HepG2 (cell line): Measurements from ENCODE around the gene GZF1. TPM values are rescaled to one million over a fixed set of nuclear protein-coding genes. Genes with fewer than 3 reads are reported as not detected.
A peak's percentile ranks its signal among the peaks of the same experiment; 100 is the strongest.

ENCODE experiments used
- EHMT2 ChIP-seq: fragments of 200-600 bp; sonication (generic); IDR thresholded peaks from 2 replicates; pipeline ENCODE4 v1.7.0; 2017; ENCODE audit warnings: antibody characterized with exemption, low read depth, low read length, borderline replicate concordance
- FIP1L1 ChIP-seq: fragments of 200-400 bp; formaldehyde crosslinking; IDR thresholded peaks from 2 replicates; pipeline ENCODE4 v1.6.1; 2018; ENCODE audit warnings: low read depth, mild to moderate bottlenecking, low read length, moderate library complexity, borderline replicate concordance; ENCODE audit not compliant: insufficient read depth
- JUND ChIP-seq: sonication (generic); formaldehyde crosslinking; IDR thresholded peaks from 2 replicates; pipeline ENCODE4 v1.8.0; 2022; ENCODE audit warnings: mild to moderate bottlenecking, missing genetic modification reagents
- MATR3 ChIP-seq: sonication (generic); formaldehyde crosslinking; IDR thresholded peaks from 2 replicates; pipeline ENCODE4 v1.4.0; 2020; ENCODE audit warnings: missing genetic modification reagents
- PAWR ChIP-seq: sonication (generic); formaldehyde crosslinking; IDR thresholded peaks from 2 replicates; pipeline ENCODE4 v1.4.0; 2020; ENCODE audit warnings: missing genetic modification reagents, mild to moderate bottlenecking, borderline replicate concordance
- PCBP2 ChIP-seq: fragments of 200-400 bp; formaldehyde crosslinking; optimal IDR thresholded peaks from 2 replicates; pipeline ENCODE3; 2018; ENCODE audit warnings: low read length, low read depth; ENCODE audit not compliant: poor library complexity, severe bottlenecking
- ZGPAT ChIP-seq: IDR thresholded peaks from 2 replicates; pipeline ENCODE4 v1.6.1; 2016; ENCODE audit warnings: mild to moderate bottlenecking
- ZKSCAN1 ChIP-seq: fragments of 150-350 bp; IDR thresholded peaks from 2 replicates; pipeline ENCODE4 v1.6.1; 2014; ENCODE audit warnings: low read length
- ZKSCAN5 ChIP-seq: sonication (generic); formaldehyde crosslinking; IDR thresholded peaks from 2 replicates; pipeline ENCODE4 v1.5.1; 2020; ENCODE audit warnings: mild to moderate bottlenecking, missing genetic modification reagents
- ZNF20 ChIP-seq: sonication (generic); formaldehyde crosslinking; IDR thresholded peaks from 2 replicates; pipeline ENCODE4 v1.4.0; 2020; ENCODE audit warnings: mild to moderate bottlenecking, moderate library complexity, missing genetic modification reagents
- ZNF235 ChIP-seq: sonication (generic); formaldehyde crosslinking; IDR thresholded peaks from 2 replicates; pipeline ENCODE4 v1.8.1; 2023; ENCODE audit warnings: mild to moderate bottlenecking, missing genetic modification reagents, borderline replicate concordance
- ZNF256 ChIP-seq: sonication (generic); formaldehyde crosslinking; conservative IDR thresholded peaks from 2 replicates; pipeline ENCODE4 v1.4.0; 2020; ENCODE audit warnings: missing genetic modification reagents
- ZNF451 ChIP-seq: sonication (generic); formaldehyde crosslinking; IDR thresholded peaks from 2 replicates; pipeline ENCODE4 v1.5.0; 2020; ENCODE audit warnings: mild to moderate bottlenecking, missing genetic modification reagents
- ZNF558 ChIP-seq: sonication (generic); formaldehyde crosslinking; IDR thresholded peaks from 2 replicates; pipeline ENCODE4 v1.9.0; 2022; ENCODE audit warnings: mild to moderate bottlenecking, missing genetic modification reagents, borderline replicate concordance
- ZNF713 ChIP-seq: sonication (generic); formaldehyde crosslinking; IDR thresholded peaks from 2 replicates; pipeline ENCODE4 v1.4.0; 2020; ENCODE audit warnings: mild to moderate bottlenecking, missing genetic modification reagents
- ZNF891 ChIP-seq: sonication (generic); formaldehyde crosslinking; IDR thresholded peaks from 2 replicates; pipeline ENCODE4 v1.5.0; 2020; ENCODE audit warnings: mild to moderate bottlenecking, missing genetic modification reagents
- polyA plus RNA-seq, 8 experiments: library from polyadenylated mRNA; depleted of rRNA in 3 of 8; stranded (reverse) in 7 of 8; unstranded in 1 of 8; fragments of >200 nt; fragmentation: Illumina TruSeq in 4 of 8; extraction: Trizol in 4 of 8; gene quantifications; 2 replicates each; pipeline versions ENCODE4 v1.2.1 to v1.2.3, GENCODE V29; 2011 to 2016; ENCODE audit warnings: low read depth in 4 of 8, missing spikeins in 1 of 8, mixed read lengths in 1 of 8; ENCODE audit not compliant: insufficient read depth in 1 of 8
- total RNA-seq, 5 experiments: library from RNA; depleted of rRNA; stranded (reverse); fragments of >200 nt; fragmentation: Illumina TruSeq; extraction: Trizol; gene quantifications; 2 replicates each; pipeline ENCODE4 v1.2.3, GENCODE V29; 2016; ENCODE audit warnings: low read depth in 1 of 5
- TF ChIP-seq, protein P1 (sequence below): sonication (generic); formaldehyde crosslinking; IDR thresholded peaks from 2 replicates; pipeline ENCODE4 v1.5.0; 2020; ENCODE audit warnings: mild to moderate bottlenecking, missing genetic modification reagents, borderline replicate concordance
- TF ChIP-seq, protein P2 (sequence below): sonication (generic); formaldehyde crosslinking; IDR thresholded peaks from 2 replicates; pipeline ENCODE4 v1.4.0; 2020; ENCODE audit warnings: missing genetic modification reagents; ENCODE audit errors: not compliant biosample characterization
- TF ChIP-seq, protein P3 (sequence below), 2 experiments: sonication (generic) in 1 of 2; formaldehyde crosslinking in 1 of 2; IDR thresholded peaks; 2 replicates each; pipeline versions ENCODE4 v1.4.0 to v1.6.1; 2018 to 2020; ENCODE audit warnings: missing genetic modification reagents in 2 of 2, borderline replicate concordance in 1 of 2, low read depth in 1 of 2, mild to moderate bottlenecking in 1 of 2, missing biosample characterization in 1 of 2
- TF ChIP-seq, protein P4 (sequence below): sonication (generic); formaldehyde crosslinking; IDR thresholded peaks from 2 replicates; pipeline ENCODE4 v1.8.1; 2023; ENCODE audit warnings: missing genetic modification reagents, mild to moderate bottlenecking, borderline replicate concordance

The GZF1 gene
- total and polyA plus RNA-seq, 2 of the 13 experiments (the other 11 are each of a cell fraction or from before 2014, with no cell fraction given), result 16.9 to 26.0 TPM

- TF ChIP-seq, protein P1, sequence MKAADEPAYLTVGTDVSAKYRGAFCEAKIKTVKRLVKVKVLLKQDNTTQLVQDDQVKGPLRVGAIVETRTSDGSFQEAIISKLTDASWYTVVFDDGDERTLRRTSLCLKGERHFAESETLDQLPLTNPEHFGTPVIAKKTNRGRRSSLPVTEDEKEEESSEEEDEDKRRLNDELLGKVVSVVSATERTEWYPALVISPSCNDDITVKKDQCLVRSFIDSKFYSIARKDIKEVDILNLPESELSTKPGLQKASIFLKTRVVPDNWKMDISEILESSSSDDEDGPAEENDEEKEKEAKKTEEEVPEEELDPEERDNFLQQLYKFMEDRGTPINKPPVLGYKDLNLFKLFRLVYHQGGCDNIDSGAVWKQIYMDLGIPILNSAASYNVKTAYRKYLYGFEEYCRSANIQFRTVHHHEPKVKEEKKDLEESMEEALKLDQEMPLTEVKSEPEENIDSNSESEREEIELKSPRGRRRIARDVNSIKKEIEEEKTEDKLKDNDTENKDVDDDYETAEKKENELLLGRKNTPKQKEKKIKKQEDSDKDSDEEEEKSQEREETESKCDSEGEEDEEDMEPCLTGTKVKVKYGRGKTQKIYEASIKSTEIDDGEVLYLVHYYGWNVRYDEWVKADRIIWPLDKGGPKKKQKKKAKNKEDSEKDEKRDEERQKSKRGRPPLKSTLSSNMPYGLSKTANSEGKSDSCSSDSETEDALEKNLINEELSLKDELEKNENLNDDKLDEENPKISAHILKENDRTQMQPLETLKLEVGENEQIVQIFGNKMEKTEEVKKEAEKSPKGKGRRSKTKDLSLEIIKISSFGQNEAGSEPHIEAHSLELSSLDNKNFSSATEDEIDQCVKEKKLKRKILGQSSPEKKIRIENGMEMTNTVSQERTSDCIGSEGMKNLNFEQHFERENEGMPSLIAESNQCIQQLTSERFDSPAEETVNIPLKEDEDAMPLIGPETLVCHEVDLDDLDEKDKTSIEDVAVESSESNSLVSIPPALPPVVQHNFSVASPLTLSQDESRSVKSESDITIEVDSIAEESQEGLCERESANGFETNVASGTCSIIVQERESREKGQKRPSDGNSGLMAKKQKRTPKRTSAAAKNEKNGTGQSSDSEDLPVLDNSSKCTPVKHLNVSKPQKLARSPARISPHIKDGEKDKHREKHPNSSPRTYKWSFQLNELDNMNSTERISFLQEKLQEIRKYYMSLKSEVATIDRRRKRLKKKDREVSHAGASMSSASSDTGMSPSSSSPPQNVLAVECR (CRISPR knock-in tag), result peak; percentile 77
- TF ChIP-seq ZNF713 (CRISPR knock-in tag), result 0 out of 2 replicates have a peak, but pooled peaks have one; percentile 82
- no peak for TF ChIP-seq EHMT2
- TF ChIP-seq, protein P2, sequence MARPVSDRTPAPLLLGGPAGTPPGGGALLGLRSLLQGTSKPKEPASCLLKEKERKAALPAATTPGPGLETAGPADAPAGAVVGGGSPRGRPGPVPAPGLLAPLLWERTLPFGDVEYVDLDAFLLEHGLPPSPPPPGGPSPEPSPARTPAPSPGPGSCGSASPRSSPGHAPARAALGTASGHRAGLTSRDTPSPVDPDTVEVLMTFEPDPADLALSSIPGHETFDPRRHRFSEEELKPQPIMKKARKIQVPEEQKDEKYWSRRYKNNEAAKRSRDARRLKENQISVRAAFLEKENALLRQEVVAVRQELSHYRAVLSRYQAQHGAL (CRISPR knock-in tag), result no peak
- TF ChIP-seq ZGPAT (CRISPR knock-in tag), result peak; percentile 92
- TF ChIP-seq PAWR, result no peak
- TF ChIP-seq, protein P3, sequence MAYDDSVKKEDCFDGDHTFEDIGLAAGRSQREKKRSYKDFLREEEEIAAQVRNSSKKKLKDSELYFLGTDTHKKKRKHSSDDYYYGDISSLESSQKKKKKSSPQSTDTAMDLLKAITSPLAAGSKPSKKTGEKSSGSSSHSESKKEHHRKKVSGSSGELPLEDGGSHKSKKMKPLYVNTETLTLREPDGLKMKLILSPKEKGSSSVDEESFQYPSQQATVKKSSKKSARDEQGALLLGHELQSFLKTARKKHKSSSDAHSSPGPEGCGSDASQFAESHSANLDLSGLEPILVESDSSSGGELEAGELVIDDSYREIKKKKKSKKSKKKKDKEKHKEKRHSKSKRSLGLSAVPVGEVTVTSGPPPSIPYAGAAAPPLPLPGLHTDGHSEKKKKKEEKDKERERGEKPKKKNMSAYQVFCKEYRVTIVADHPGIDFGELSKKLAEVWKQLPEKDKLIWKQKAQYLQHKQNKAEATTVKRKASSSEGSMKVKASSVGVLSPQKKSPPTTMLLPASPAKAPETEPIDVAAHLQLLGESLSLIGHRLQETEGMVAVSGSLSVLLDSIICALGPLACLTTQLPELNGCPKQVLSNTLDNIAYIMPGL (CRISPR knock-in tag; IDR thresholded peaks at IDR 0.05; ENCODE audit: borderline replicate concordance in 1 of 2, low read depth in 1 of 2), result peak; percentile 84 to 86
- no peak for TF ChIP-seq PCBP2
- peak; percentile 94; the same call in 1 of the 2 replicates for TF ChIP-seq ZNF891
- no peak for TF ChIP-seq MATR3 (CRISPR knock-in tag)
- no peak for TF ChIP-seq ZKSCAN1
- TF ChIP-seq, protein P4, sequence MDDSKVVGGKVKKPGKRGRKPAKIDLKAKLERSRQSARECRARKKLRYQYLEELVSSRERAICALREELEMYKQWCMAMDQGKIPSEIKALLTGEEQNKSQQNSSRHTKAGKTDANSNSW (CRISPR knock-in tag), result peak; percentile 96; the same call in 1 of the 2 replicates
- peak; percentile 92; the same call in 1 of the 2 replicates for TF ChIP-seq ZNF558
- TF ChIP-seq ZNF256, result peak; percentile 54
- 0 out of 2 replicates have a peak, but pooled peaks have one; percentile 62 for TF ChIP-seq ZKSCAN5
- TF ChIP-seq ZNF20 (CRISPR knock-in tag), result no peak; the same call in 1 of the 2 replicates
- peak; percentile 81; the same call in 1 of the 2 replicates for TF ChIP-seq ZNF235
- peak; percentile 89; the same call in 1 of the 2 replicates for TF ChIP-seq FIP1L1
- TF ChIP-seq ZNF451 (CRISPR knock-in tag), result no peak; the same call in 1 of the 2 replicates
- peak; percentile 63 for TF ChIP-seq JUND (CRISPR knock-in tag)
Observed at GRCh38 chr20:23350196-23350903, 11.6 kb upstream of the GZF1 start, which contains the start of gene NXT1 (continued).
